HG02981 (cell line): Measurements from ENCODE around the gene RYR1.

ENCODE experiments used
- ATAC-seq: cut with Tn5 transposase; IDR thresholded peaks from one replicate; pipeline ENCODE4 v1.9.1; 2021; ENCODE audit warnings: mild to moderate bottlenecking, moderate library complexity; ENCODE audit not compliant: unreplicated experiment

RYR1 gene

DNA sequence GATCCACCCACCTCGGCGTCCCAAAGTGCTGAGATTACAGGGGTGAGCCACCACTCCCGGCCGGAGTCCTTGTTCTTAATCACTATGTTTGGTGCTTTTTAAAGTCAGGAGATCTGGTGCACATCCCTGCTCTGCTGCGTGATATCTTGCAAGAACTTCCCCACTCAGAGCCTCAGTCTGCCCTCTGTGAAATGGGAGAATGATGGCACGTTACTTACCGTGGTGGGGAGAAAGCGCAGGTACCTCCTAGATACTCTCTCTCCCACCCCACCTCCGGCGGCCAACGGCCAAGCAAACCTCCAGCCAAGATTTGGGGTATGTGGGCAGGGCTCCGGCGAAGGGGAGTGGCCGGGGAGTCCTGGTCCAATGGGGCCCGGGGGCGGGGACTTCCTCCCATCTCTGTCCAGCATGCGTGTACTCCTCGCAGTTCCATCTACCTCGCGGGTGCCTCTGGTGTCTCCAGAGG lies at the start of gene RYR1:
TSS of gene RYR1 (plus strand) at position 424 of the 466 bp plus-strand sequence. CDS start 139 bp downstream, outside the sequence.
- ATAC-seq = no peak

DNA sequence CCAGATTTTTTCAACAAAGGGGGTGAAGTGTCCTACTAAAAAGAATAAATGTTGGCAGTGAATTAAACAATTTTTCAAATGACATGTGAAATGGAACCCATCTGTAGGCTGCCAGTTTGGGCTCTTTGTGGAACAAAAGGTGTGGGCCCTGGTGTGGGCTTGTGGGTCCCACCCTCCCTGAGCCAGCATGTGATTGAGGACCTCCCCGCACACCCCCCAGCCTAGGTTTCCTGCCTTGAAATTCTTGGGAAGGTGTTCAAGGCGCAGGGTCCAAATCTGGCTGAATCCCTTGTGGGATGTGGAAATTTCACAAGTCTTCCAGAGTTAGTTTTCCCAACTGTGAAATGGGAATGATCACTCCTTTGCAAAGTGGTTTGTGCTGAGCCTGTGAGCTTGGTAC lies 49.7 kb upstream of the RYR1 start:
- ATAC-seq = no peak

DNA sequence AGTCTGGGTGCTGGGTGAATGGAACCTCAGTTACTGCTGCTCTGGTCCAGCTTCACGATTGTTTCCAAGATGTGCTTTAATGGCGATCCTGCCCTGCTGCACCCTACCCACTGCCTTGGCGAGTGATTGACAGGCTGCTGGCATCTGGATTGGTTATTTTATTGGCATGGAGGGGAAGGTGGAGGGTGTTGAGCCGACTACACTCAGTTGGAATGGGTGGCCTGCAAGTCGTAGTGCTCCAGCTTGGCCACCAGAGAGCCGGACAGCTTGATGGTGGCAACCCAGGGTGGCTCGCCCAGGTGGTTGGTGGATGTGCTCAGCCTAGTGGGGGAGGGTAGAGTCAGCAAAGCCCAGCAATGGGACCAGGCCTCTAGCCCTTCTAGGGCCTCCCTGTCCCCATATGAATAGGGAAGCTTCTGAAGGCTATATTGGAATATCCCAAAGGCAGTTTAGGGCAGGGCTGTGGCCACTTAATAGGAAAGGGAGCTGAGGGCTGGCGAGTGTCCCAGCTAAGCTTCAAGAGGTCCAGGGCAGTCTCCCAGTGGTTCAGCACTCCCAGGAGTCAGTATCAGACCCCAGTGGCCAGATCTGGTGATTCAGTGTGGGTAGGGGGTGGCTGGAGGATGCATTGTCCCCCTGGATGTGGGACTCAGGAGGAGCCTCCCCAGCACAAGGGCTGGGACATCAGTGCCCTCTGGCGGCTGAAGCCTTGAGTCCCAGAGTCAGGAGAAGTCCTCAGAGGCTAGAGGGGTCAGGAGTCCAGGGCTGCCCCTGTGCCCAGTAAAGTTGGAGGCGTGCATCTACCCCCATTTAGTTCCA lies 49.1 kb upstream of the RYR1 start:
- ATAC-seq = no peak

DNA sequence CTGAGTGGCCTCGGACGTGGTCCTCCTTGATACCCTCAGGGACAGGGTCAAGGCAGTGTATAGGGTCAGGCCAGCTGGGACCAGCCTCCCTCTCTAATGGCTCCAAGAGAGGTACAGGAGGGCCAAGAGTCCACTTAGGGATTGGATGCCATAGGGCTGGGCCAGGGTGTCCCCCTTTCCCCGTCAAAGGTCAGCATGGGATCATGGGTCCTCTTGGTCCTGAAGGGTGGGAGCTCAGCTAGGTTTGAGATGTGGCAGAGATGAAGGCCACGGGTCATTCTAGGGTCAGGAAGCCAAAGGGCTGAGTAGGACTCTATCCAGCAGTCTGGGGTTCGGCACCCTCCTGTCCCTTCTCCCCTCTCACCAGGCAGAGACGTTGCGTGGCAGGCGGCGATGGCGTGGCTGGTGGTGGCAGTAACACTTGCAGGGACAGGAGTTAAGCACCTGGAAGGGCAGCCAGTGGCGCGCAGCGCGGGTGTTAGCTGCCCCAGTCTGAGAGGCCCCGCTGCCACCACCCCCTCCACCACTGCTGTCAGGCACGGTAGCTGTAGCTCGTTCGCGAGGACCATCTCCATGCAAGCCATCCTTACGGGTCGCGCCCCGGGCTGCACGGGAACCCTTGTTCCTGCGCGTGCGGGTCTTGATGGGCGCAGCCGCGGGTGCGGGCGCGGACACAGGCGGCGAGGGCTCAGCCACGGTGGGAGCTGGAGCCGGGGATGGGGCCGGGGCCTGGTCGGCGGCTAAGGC lies 48.3 kb upstream of the RYR1 start:
- no peak for ATAC-seq

DNA sequence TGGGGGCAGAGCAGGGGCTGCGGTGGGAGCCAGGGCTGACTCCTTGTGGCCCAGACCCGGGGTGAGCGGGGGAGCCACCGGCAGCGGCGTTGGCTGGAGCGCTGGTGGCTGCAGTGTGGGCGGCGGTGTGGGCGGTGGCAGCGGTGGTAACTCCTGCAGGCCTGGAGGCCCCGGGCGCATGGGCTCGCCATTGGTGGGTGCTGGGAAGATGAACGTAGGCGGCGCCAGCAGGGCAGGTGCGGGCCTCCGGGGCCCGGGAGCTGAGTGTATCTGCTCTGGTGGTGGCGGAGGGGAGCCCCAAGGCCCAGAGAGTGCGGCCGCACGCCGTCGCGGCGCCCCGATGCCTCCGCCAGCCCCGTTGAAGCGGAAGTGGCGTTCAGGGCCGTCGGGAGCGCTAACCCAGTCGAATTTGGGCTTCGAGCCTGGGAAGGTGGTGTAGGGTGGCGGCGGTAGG lies 47.7 kb upstream of the RYR1 start:
- no peak for ATAC-seq

DNA sequence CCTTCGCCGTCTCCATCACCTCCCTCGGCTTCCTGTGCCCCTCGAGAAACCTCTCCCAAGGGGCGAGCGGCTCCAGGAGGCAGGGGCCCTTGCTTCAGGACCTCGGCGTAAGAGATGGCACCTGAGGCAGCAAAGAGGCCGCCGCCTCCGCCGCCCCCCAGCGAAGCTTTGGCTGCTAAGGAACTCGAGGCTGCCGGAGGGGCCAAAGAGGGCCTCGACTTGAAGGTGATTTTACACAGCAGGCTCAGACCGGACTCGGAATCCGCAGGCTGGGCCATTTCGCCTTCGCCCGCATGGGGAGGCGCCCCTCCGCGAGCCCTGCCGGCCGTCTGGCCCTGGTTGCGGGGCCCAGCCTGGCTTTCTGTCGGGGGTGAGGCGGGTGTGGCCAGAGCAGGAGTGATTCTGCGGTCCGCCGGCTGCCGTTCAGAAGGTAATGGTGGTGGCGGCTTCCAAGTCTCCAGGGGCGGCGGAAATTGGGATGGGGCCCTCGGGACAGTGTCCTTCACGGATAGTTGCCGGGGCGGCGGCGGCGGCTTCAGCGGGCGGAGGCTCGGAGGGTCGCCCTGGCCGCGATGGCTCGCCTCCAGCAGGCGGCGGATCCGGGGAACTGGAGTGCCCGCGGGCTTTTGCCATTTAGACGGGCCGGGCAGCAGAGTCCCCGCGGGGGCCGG lies 47.1 kb upstream of the RYR1 start:
- no peak for ATAC-seq

DNA sequence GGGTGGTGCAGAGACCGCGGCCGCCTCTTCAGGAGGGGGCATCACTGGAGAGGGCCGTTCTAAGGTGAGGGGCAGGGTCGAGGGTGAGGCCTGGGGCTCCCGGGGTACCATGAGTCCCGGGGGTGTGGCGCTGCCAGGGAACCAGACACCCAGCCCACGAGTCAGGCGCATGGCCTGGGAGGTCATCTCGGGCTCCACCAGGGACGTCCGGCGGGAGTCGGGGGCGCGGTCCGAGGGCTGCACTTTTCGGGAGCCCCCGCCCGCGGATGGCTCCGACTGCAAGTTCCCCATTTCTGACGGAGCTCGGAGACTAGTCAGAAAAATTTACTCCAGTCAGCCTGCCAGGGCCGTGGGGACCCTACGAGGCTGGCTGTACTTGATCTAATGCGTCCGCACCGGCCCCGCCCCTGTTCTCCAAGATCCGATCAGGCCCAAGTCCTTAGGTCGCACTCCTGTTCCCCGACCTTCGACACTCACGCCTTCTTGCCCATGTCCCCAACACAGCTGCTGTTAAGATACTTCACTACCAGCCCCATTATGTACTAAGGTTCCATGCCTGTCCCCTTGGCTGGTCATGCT lies 46.4 kb upstream of the RYR1 start:
- ATAC-seq = no peak

DNA sequence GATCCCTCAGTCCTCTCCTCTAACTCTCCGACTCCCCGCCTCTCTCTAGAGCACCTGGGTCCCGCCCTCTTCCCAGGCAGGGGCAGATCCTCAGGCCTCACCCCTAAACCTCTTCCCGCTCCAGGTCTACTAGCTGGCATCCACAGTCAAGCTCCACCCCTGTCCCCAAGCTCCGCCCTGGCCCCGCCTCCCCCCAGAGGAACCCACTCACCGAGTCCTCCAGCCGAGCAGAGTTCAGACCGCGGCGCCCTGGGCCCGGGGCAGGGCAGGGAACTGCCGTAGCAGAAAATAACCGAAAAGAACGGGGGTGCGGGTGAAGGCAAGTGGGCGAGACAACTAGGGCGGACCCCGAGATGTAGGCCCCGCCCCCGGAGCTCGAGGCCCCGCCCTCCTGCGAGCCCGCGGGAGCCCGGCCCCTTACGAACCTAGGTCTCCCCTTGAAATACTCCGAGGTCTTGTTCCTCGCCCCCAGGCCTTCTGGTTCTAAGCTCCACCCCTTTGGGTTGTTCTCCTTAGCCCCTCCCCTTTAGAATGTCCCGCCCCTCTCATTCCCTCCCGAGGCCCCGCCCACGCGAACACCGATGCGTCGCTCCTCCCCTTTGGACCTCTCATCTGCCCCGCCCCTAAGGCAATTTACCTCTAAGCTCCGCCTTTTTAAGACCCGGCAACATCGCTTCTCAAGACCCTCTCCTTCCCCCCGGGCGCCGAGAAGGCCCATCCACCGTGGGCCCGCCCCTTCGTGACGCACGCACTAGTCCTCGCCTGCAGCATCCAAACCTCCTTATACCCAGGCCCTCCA lies 45.7 kb upstream of the RYR1 start, which contains the start of gene GGN:
TSS of gene GGN (minus strand) at position 485 of the 799 bp plus-strand sequence. CDS start 773 bp downstream, outside the sequence.
- ATAC-seq = no peak

DNA sequence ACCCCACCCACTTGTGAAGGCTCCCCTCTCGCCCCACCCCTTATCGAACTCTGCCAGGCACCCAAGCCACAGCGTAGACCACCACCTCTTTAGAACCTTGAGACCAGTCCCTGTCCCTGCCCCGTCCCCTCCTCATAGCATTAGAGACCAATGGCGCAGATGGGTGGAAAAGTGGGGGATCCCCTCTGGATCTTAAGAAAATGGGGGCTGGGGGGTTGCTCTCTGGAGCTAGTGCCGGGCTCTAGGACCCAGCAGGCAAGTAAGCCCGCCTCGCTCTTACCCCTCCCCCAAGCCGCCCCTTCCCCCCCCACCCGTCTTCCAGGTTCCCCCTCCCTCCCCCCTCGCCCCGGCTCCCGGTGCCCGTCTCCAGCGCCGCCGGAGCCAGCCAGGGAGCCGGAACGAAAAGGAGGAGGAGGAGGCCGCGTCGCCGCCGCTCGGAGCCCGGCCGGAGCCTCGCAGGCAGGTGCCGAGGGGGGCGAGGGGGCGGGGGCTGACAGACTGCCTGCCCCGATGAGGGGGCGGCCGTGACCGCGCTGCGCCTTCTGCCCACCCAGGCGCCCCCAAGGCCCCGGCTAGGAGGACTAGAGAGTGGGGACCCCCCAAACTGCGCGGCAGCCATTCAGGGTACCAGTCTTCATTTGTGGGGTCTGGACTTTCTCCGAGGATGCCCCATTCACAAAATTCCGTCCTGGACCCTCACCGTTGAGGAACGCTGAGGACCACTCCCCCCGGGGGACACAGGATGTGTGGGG lies 45.0 kb upstream of the RYR1 start, which contains the start of gene SPRED3:
TSS of gene SPRED3 (plus strand) at position 349 of the 752 bp plus-strand sequence. CDS start 1,606 bp downstream, outside the sequence.
- no peak for ATAC-seq

DNA sequence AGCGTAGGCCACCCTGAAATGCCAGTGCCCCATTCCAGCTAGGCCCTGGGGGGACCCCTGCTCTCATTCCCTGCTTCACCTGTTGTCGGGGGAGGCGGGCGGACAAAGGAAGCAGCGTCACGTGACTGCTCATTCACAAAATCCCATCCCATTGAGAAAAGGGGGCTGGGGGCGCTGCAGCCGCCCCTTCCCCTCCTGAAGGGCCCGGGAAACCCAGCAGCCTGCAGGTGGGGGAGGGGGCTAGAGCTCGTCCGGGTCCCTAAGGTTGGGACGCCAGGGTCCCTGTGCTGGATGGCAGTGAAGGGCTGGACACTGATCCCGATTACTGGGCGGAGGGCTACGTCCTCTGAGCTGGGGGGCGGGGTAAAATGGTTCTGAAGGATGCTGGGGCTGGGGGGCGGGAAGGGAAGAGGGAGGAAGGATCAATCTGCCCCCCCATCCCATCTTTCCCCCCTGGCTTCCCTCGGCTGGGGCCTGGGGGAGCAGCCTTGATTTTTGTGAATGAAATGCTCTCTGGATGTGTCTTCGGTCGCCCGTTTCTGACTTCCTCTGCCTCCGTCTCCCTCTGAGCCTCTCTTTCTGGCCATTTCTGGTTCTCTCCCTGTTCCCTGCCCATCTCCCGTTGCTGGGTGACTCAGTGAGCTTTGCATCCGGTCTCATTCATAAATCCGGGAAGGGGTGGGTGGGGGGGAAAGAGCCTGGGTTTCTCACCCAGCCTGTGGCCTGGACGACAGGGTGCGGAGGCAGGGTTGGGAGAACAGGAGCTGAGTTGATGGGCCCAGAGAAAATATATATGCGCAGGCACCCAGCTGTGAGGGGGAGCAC lies 44.2 kb upstream of the RYR1 start:
- ATAC-seq = no peak

DNA sequence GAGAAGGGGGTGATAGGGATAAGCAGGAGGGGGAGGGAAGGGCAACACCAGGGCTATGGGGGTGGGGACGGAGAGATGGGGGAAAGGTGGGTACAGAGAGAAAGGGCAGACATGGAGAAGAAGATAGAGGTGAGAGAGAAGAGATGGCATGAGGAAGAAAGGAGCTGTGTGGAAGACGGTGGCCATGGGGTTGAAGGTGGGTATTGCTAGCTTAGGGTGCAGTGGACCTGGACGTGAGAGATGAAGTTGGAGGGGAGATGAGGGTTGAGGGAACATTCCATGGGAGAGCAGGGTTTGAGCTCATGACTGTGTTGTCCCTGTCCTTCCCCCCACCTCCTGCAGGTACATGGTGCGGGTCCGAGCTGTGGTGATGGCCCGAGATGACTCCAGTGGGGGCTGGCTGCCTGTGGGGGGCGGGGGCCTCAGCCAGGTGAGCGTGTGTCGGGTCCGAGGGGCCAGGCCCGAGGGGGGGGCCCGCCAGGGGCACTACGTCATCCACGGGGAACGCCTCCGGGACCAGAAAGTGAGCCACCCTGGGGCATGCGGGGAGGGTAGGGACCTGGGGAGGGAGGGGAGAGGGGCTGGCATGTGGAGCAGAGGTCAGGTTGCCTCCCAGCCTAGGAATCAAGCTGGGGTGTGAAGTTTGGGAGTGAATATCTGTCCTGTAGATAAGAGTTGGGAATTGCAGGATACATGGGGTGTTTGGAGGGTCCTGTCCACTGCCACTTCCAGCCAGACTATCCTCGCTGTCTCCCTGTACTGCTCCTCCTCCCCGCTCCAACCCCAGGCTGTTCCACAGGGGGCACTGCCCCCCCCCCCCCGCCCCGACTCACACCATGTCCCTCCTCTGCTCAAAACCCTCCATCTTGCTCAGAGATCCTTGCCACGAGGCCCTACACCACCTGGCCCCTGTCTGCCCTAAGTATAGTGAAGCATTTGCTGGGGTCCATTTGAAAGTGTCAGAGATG lies 43.2 kb upstream of the RYR1 start:
- no peak for ATAC-seq

DNA sequence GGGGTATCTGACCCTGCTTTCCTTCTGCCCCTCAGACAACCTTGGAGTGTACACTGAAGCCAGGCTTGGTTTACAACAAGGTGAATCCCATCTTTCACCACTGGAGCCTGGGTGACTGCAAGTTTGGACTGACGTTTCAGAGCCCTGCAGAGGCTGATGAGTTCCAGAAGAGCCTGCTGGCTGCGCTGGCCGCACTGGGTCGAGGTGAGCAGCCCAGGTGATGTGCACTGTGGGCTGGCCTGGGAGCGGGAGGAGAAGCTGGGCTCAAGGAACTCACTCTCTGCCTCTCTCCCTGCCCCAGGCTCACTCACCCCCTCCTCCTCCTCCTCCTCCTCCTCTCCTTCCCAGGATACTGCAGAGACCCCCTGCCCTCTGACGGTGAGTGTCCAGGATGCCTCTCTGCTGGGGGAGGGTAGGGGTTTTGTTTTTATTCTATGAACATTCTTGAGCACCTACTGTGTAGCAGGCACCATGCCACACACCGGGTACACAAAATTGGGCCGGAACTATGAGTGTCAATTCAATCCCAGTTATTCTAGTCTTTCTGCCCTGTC lies 41.5 kb upstream of the RYR1 start:
- no peak for ATAC-seq

DNA sequence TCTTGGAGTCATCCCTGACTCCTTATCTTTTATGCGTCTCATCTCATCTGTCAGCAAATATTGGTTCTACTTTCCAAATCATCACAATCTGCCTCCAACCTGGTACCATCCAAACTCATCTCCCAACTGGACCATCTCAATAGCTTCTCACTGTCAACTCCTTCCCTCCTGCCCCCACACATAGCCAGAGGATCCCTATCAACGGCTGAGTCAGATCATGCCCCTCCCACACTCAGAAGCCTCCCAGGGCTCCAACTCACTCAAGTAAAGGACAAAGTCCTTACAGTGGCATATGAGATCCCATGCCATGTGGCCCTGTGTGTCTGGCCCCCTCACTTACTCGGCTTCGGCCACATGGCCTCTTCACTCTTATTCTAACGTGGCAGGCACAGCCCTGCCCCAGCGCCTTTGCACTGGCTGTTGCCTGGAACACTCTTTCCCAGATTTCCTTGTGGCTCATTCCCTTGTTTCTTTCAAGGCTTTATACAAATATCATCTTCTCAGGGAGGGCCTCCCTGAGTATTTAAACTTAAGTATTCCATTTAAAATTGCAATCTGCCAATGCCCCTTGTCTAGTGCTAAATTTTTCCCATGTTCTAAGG lies 40.7 kb upstream of the RYR1 start:
- ATAC-seq = no peak

DNA sequence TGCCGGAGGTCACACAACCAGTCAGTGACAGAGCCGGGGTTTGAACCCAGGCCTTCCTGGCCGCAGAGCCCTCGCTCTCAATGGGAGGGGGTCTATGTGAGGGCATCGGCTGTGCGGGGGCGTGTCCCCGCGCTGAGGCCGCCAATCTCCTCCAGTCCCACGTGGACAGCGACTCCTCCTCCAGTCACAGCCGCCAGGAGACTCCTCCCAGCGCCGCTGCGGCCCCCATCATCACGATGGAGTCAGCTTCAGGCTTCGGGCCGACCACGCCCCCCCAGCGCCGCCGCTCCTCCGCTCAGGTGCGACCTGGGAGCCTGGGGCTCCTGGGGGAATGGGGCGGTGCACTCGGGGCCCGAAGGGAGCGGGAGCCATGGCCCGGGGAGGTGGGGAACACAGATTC lies 39.0 kb upstream of the RYR1 start:
- no peak for ATAC-seq

DNA sequence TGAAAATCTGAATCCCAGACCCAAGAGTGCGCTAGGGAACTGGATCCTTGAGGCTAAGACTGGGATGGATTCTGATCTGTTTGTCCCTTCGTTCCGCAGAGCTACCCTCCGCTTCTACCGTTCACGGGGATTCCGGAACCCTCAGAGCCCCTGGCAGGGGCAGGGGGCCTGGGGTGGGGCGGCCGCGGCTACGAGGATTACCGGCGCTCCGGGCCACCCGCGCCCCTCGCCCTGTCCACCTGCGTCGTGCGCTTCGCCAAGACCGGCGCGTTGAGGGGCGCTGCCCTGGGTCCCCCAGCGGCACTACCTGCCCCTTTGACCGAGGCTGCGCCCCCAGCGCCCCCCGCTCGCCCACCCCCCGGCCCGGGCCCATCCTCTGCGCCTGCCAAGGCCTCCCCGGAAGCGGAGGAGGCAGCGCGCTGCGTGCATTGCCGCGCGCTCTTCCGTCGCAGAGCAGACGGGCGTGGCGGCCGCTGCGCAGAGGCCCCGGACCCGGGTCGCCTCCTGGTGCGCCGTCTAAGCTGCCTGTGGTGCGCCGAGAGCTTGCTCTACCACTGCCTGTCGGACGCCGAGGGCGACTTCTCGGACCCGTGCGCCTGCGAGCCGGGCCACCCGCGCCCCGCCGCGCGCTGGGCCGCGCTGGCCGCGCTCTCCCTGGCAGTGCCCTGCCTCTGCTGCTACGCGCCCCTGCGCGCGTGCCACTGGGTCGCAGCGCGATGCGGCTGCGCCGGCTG lies 37.9 kb upstream of the RYR1 start:
- no peak for ATAC-seq

DNA sequence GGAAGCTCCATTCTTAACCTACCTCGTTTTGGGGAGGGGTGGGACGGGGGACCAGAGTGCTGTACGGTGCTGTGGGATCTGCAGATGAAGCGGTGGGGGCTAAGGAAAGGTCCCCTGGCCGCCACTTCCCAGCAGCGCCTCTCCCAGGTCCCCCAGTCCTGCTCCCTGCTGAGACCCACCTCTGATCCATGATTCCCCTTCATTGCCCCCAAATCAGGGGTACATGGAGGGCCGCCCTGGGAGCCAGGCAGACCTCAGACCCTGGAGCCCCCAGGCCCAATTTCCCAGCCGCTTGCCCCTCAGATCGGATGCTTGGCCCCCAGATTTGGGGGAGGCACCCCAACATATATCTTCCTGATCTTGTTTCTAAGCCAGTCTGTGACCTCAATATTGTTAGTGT lies 34.4 kb upstream of the RYR1 start:
- no peak for ATAC-seq
